OCI-M2 (cell line): ENCODE data around the gene SLC16A7.
"Not testable (repeated sequence)": the region's sequence is repeated elsewhere in the genome, so short reads cannot be mapped to it uniquely, and the experiment has no call there.

Source experiments
- DNase-seq: peaks from one replicate; lab custom pipeline; 2025; ENCODE audit not compliant: unreplicated experiment; lab: John Stamatoyannopoulos, UW

SLC16A7 gene, protein sequence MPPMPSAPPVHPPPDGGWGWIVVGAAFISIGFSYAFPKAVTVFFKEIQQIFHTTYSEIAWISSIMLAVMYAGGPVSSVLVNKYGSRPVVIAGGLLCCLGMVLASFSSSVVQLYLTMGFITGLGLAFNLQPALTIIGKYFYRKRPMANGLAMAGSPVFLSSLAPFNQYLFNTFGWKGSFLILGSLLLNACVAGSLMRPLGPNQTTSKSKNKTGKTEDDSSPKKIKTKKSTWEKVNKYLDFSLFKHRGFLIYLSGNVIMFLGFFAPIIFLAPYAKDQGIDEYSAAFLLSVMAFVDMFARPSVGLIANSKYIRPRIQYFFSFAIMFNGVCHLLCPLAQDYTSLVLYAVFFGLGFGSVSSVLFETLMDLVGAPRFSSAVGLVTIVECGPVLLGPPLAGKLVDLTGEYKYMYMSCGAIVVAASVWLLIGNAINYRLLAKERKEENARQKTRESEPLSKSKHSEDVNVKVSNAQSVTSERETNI

DNA sequence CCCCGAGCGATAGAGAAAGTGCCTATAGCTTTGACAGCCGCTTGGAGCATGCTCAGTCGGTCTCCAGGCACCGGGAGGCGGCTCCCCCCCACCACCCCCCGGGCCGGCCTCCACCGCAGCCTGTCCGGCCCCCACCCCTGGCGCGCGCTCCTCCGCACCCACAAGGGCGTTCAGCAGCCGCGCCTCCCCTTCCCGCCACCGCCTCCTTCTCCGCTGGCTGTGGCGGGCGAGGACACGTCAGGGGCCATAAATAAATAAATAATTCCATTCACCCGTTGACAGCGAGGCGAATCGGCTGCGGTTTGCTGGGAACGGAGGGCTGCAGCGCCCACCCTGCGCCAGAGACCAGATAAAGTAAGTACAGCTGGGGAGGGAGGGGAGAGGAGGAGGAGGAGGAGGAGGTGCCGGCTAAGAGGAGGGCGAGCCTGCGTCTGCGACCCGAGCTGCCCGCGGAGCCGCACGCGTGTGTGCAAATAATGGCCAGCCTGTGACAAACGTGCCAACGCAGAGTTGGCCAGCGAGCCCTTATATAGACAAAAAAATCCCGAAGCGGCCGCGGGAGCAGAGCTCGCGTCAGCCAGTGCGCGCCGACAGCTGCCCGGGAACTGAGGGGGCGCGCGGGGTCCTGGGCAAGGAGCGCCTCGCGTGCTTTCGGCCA, at the start of gene SLC16A7:
Gene SLC16A7, plus strand, starts transcription at position 147 of the 658 bp plus-strand sequence. CDS start 108,773 bp downstream, outside the sequence.
- peak; percentile 19 for DNase-seq

GRCh38 chr12:59548930-59549329, 46.9 kb upstream of the SLC16A7 start:
- no peak for DNase-seq

DNA sequence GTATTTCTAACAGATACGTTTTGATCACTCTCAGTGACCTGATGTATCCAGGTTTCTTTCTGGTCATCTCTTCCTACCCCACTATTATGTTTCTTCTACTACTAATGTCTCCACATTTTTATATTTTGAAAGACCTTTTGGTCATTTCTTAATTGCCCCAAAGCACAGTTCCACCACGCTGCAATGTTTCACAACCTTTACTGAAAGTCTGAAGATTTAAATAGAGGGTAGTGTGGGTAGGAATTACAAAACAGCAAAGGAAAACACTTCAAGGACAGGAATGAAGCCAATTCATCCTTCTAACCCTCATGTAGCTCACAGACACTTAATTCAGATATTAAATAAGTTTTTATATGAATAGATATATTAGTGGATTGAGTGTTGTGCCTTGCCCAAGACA, 36.1 kb upstream of the SLC16A7 start:
- DNase-seq, result no peak

GRCh38 chr12:59570145-59570544, 25.7 kb upstream of the SLC16A7 start:
- DNase-seq, result no peak

DNA sequence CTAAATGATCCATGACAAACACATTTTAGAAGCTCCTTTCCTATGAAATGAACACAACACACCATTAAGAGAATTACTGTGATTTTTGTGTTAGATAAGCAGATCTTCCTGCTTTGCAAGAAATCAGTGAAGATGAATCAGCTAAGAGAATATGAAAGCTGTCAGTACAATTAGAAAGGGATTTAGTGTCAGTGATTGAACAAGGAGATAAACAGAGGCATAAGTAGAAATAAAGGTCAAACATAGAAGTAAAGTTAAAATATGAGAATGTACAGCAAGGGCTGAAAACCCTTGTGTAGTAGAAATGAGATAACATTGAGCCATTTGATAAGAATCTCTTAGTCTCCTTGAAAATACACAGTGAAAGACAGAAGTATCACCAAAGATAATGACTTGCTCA, 21.4 kb upstream of the SLC16A7 start:
- DNase-seq, result no peak

DNA sequence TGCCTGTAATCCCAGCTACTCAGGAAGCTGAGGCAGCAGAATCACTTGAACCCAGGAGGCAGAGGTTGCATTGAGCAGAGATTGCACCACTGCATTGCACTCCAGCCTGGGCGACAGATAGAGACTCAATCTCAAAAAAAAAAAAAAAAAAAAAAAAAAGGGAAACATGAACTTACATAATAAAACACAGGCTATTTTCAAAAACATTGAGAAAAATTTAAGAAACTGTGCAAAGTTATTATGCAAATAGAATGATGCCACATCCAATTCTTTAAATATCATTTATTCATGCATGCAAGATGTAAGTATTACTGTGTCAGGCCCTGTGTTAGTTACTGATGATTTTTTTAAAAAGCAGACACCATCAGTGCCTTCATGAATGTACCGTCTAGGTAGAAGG, 20.0 kb upstream of the SLC16A7 start:
- DNase-seq, result no peak

DNA sequence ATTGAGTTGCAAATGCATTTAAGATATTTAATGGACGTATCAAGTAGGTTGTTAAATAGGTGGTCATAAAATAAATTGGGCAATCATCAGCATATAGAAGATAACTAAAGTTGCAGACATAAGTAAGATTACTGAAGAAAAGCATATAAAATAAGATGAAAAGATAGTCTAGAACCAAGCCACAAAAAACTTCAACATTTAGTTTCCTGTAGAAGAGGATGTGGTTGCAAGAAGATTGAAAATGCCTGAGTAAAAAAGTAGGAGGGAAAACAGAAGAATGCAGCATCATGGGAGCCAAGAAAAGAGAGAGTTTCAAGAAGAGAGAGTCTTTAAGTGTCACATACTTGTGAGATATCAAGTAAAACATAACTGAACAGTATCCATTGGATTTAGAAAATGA, 17.6 kb upstream of the SLC16A7 start:
- DNase-seq, result no peak

- DNase-seq, result no peak
Observed at GRCh38 chr12:59579631-59580030, 16.2 kb upstream of the SLC16A7 start.

GRCh38 chr12:59580050-59580449, 15.8 kb upstream of the SLC16A7 start:
- no peak for DNase-seq

- no peak for DNase-seq
Observed at GRCh38 chr12:59583003-59583712, 12.7 kb upstream of the SLC16A7 start.

- DNase-seq, result no peak
Observed at GRCh38 chr12:59587710-59588109, 8.1 kb upstream of the SLC16A7 start.

DNA sequence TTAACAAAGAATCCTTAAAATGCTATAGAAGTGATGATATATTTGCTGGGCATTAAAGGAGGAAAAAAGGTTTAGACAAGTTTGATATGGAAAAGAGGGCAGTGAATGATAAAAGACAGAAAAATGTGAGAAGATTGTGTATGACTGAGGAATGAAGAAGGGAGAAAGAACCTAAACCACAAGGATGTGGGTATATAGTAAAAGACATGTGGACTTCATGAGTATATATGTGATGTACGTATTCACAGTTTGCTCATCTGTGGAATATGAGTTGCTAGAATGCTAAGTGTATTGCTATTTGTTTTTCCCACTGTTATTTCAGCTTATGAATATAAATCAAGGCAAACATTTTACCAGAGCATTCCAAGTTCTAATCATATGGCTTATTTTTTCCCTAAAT, 2.1 kb upstream of the SLC16A7 start:
- DNase-seq, result no peak

GRCh38 chr12:59594943-59595500, 807 bp upstream of the SLC16A7 start:
- no peak for DNase-seq

DNA sequence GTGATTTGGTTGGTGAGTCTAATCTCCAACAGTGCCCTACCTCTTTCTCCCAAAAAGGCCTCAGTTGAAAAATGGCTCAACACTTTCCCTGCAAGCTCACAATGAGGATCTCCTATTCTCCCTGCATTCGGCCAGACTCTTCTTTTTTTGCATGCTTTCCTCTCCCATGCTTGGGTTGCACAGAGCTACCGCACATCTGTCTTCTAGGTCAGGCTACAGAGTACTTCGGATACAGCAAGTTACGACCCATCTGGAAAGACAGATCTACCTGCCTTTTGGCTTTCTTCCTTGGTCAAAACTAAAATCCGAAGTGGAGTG, 305 bp upstream of the SLC16A7 start:
- no peak for DNase-seq

DNA sequence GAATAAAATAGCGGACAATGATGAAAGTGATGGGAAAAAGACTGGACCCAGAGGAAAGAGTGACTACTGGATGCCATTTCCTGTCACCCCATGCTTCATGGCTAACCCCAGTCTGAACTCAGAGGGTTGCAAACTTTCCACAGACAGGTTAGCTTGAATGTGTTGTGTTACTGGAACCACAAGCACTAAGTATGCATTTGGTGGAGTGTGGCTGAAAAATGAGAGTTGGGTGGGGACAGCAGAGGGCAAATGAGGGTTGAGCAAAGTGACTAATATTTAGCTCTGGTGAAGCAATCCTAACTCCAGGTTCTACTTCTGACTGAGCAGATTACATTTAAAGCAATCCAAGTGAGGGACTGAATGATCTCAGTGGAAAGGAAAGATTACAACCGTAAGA, 1.6 kb downstream of the SLC16A7 start:
- DNase-seq, result no peak

DNA sequence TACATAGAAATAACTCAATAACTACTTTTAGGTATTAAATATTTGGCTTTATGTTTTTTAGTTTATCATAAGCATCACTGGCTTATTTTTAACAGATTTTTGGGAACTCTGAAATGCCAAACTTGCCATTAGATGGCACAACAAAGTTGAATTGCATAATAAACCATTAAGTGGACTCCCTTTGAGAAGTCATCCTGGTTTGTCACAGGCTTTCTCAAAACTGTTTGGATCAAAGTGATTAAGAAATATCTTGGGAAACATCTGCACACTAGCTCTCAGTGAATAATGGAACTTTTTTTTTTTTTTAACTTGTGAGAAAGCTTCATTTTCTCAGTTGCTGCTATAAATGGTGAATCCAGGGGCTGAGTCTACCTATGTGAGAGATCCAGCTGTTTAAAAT, 4.3 kb downstream of the SLC16A7 start:
- DNase-seq, result no peak

- no peak for DNase-seq
Observed at GRCh38 chr12:59603754-59604153, 7.9 kb downstream of the SLC16A7 start.

DNA sequence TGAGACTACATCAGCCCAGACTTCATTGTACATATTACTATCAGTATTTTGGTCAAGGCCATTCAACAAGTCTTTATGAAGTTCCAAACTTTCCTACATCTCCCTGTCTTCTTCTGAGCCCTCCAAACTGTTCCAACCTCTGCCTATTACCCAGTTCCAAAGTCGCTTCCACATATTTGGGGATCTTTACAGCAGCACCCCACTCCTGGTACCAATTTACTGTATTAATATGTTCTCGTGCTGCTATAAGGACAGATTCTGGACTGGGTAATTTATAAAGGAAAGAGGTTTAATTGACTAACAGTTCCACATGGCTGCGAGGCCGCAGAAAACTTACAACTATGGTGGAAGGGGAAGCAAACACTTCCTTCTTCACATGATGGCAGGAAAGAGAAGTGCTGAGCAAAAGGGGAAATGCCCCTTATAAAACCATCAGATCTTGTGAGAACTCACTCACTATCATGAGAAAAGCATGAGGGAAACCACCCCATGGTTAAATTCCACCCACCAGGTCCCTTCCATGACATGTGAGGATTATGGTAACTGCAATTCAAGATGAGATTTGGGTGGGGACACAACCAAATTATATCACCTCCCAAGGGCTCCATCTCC, 17.1 kb downstream of the SLC16A7 start:
- not testable (repeated sequence) for DNase-seq

- DNase-seq, result no peak
Observed at GRCh38 chr12:59615392-59616165, 19.8 kb downstream of the SLC16A7 start.

DNA sequence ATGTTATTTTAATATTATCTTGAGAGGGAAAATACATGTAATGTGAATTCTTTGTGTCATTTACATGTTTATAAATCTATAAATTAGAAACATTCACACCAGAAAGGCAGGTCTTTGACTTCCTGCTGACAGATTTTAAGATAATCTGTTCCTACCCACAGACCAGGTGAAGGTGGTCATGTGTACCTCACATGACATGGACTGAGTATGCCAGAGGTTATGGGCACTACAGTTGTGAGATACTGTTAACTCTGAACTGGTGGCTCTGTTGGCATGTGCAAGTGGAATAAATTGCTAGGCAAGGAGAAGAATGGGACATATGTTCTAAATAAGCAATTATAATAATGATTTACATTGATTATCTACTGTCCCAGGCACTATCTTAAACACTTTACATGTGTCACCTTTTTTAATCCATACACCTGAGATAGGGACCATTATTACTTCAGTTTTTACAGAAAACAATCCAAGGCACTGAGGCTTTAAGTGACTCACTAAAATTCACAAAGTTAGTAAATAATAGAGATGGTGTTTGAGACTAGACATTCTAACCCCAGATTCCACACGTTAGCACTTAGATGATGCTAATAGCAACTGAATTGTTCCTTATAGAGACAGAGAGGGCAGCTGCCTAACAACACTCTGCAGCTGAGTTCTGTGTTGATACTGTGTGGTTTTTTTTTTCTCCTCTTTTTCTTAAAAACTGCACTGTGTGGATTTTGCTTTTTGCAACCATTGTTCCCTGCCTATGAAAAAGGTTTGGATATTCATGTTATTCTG, 23.8 kb downstream of the SLC16A7 start:
- DNase-seq, result no peak
